GM18861 (cell line): ENCODE results near the gene TAF10.
A peak's percentile ranks its signal among the peaks of the same experiment; 100 is the strongest.

Experiments used
- ATAC-seq: cut with Tn5 transposase; IDR thresholded peaks from one replicate; pipeline ENCODE4 v1.9.1; 2021; ENCODE audit not compliant: unreplicated experiment

Gene TAF10

DNA sequence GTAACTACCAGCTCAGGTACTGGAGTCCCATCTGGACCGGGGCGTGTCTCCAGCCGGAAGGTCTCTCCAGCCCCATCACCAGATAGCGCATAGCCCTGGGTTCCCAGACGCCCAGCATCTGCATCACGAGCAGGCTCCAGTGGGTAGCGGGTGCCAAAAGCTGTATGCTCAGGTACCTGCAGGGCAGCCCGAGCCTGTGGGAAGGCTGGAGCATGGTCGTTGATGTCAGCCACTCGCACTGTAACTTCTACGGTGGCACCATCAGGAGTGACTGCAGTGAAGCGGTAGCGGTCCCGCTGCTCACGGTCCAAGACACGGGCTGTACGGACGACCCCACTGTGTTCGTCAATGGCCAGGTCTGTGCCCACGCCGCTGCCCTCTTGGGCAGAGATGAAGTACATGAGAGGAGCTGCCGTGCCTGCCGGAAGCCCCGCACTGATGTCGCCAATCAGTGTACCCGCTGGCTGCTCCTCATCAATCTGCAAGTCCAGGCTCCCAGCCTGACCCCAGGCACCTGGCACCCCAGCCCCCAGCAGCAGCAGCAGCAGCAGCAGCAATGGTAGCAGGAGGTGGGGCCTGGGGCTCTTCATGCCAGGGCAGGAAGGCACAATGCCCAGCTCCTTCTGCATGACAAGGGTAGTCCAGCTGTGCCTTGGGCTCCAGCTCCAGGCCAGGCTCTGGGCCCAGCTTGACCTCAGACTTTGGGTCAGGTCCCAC lies 29.1 kb upstream of the TAF10 start:
- ATAC-seq, result no peak

DNA sequence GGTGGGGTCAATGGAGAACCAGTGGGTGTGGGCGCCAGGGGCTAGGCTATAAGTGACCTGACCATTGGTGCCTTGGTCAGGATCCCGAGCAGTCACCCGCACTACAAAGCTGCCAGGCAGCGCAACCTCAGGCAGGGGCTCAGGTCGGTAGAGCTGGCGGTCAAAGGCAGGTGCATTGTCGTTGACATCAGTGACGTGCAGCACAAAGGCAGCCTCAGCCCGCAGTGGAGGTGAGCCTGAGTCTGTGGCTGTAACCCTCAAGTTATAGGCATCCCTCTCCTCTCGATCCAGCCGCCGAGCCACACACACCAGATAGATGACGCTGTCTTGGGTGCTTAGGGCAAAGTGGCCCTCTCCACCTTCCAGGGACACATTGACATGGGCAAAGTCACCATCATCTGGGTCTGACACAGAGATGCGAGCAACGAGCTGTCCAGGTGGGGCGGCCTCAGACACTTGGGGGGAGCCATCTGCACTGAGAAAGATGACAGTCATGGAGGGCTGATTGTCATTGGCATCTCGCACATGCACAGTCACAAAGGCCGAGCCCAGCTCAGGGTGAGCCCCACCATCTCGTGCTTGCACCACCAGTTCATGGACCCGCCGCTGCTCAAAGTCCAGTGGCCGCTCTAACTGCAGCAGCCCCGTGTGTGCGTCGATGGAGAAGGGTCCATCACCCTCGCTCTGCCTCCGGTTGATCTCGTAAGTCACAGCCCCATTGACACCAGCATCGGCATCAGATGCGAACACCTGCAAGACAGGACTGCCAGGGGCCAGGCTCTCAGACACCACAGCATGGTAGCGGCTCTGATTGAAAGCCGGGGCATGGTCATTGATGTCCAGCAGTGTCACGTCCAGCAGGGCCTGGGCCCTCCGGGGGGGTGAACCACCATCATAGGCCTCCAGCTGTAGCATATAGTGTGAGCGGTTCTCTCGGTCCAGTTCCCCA lies 28.3 kb upstream of the TAF10 start:
- no peak for ATAC-seq

DNA sequence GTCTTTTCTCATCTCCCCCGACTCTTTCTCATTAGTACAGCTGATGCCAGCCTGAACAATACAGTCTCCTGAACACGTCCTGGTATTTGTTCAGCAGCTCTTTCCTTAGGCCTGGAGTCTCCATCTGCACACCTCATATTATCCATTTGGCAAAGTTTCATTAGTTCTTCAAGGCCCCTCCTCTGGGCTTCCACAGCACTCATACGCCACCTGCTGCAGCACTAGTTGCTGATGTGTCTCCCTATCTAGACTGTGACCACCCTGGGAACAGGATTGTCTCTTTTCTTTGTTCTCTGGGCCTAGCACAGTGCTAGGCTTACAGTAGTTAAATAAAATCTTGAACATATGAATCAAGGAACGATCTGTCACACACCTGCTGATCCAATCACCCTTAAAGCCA lies 26.4 kb upstream of the TAF10 start:
- no peak for ATAC-seq

DNA sequence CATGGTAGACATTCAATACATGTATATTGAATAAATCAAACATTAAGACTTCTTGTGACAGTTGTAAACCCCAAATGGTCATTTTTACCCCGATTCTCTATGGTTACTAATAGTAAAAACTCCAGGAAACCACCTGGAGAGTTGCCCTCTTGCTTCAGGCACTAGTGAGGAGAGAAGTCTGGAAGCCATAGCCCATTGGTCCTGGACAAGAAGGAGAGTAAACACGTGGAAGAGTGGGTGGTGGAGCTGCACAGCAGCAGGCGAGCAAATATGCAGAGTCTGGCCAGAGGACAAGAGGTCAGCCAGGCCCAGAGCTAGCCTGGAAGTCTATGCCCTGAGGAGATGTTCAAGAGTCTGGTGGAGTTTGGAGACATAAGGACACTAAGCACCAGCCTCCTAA lies 25.9 kb upstream of the TAF10 start:
- no peak for ATAC-seq

DNA sequence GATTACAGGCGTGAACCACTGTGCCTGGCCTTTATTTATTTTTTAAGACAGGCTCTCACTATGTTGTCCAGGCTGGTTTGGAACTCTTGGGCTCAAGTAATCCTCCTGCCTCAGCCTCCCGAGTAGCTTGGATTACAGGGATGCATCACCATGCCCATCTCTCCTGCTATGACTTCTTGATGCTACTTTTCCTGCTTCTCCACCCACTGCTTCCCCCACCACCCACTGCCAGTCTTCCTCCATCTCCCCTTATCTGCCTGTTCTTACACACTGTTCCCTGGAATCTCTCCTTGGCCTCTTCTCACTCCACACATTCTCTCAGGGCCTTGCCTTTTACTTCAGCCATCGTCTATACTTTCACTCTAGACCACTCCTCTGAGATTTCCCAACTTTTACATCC lies 24.5 kb upstream of the TAF10 start:
- no peak for ATAC-seq

DNA sequence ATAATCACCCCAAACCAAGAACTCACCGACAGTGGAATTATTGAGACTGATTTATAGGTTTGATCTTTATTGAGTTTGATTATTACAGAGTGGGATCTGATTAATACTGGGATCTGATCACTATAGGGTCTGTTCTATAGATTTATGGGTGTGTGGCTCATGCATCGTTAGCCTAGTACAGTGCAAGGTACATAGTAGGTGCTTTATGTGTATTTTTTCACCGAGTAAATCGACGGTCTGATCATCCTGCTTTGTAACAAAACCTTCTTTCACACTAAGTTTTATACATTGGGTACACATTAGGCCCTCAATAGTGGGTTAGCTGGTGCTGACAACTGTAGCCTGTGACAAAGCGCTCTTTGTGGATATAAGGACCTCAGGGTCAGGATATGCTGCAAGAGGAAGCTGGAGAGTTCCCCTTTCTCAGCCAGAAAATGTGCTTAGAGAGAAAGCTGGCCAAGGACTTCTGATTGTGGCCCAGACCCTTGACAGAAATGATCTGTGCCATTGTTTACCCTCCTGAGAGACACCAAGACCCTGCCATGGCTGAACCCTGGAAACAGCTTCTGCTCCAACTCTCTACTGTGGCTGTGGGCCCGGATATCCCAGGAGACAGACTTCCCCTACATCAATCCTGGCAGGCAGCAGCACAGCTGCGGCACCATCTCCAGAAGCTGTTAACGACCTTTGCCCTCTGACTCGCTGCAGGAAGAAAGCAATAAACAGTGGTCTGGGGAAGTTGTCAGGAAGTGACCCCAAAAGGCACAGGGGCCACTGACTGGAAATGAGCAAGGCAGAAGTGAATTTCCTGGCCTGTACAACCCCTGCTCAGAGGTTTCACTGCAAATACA lies 23.3 kb upstream of the TAF10 start:
- ATAC-seq, result no peak

DNA sequence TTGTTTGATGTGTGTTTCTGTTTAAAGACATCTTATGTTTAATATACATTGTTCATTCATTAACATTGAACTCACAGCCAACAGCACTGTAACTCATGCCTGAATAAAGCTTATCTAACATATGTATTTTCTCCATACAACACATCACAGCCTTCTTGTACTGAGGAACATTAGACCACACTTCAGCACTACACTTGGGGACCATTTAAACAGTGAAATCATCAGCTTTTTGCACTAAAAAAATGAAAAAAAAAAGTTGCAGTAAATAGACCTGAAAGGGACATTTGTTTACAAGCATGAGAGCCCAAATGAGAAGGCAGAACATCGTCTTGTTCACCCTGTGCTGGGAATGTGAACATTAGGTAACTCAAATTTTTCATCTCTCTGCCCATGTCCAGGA lies 22.5 kb upstream of the TAF10 start:
- no peak for ATAC-seq

DNA sequence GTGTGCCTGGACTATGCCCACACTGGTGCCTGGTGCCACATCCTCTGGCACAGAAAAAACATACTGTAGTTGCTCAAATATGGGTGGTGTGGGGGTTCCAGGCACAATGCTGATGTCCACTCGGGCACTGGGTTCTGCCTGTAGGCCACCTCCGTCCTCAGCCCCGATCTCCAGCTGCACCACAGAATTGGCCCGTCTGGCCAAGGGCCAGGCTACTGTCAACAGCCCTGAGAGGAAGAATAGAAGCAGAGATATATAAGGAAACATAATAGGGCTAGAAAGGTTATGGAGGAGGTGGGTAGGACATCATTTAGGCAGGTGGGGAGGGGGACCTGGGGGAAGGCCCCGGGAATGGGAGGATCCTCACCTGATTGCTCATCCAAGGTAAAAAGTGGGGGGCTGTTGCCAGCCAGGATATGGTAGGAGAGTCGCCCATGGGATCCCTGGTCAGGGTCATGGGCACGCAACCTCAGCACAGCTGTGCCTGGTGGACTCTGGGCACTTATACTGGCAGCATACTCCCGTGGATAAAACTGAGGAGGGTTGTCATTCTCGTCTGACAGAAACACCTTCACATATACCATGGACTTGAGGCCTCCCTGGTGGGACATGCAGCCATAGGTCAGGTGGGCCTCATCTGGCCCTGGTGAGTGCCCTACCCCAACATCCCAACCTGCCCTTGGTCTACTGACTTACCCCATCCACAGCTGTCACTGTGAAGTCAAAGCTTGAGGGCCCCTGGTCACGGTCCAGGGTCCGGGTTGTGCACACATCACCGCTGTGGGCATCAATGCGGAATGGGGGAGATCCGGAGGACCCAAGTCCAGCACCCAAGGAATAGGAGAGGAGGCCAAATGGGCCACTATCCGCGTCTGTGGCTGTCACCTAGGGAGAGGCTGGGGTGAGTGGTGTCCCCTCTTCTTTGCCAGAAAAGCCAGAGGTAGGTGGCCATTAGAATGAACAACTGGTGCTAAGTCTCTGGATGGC lies 21.7 kb upstream of the TAF10 start:
- ATAC-seq, result no peak

DNA sequence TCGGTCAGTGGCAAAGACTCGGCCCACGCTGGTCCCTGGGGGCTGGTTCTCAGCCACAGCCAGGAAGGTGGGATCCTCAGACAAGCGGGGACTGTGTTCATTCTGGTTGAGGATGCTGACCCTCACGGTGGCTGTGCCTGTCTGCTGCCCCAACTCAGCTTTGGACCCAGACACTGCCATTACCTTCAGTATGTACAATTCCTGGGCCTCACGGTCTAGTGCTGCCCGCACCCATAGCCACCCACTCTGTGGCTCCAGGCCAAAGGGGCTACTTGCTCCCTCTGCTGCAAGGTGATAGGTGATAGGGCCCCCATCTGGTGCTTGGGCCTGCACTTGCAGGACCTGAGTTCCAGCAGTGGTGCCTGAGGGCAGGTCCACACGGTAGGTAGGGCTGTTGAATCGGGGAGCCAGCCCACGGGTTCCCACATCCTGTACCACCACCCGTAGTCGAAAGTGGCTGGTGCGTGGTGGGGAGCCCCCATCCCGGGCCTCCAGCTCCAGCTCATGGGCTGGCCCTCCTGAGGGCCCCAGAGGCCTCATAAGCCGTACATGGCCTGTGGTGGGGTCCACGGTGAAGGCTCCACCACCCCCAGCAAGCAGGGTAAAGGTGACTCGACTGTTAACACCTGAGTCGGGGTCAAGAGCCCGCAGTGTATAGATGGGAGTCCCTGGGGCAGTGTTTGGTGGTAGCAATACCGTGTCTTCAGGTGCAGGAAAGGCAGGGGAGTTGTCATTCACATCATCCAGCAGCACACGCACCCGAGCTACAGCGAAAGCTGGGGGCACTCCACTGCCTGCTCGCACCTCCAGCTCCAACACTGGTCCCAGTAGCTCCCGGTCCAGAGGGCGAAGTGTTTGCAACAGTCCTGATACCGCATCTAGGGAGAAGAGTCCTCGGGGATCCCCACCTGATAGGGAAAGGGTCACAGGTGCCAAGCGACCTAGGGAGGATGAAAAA lies 20.4 kb upstream of the TAF10 start:
- no peak for ATAC-seq

DNA sequence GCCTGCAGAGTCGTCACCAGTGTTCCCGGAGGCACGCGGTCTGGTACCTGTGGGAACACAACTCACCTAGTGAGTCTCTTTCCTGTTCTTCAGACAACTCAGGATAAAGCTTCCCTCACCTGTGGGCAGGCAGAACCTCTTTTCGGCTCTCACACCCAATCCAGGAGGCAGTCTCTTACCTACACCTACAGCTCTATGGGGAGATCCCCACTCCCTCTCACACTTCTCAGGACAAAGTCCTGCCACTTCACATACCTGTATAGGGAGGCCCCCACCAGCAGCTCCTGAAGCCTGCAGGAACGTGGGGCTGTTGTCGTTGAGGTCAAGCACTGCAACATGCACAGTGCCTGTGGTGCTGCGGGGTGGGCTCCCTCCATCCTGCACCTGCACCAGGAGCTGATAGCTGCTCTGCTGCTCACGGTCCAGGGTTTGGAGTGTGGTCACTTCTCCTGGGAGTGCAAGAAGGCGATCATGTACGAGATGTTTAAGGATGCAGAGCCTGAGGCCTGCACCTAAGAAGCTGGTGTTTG lies 19.4 kb upstream of the TAF10 start:
- no peak for ATAC-seq

DNA sequence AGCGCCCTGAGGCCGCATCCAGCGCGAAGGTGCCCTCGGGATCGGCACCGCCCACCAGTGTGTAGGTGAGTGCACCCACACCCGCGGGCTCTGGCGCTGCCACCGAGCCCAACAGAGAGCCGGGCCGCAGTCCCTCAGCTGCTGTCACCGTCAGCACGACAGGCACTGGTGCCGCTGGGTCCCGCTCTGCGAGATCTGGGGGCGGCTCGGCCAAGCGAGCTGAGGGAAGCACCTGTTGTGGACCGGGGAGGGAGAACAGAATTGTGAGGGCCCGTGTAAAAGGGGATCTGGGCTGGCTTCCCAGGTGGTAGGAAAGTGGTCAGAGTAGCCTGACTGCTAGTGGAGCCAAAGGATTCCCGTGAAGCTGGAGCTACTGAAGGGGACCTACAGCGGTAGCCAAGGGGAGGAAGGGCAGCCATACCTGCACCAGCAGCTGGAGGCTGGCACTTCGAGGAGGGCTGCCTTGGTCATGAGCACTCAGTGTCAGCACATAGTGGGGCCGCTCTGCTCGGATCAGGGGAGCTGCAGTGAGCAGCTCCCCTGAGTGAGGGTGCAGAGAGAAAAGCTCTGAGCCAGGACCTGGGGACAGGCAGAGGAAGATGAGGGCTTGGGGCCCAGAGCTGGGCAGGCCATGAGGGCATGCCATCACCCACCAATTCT lies 18.7 kb upstream of the TAF10 start:
- no peak for ATAC-seq

DNA sequence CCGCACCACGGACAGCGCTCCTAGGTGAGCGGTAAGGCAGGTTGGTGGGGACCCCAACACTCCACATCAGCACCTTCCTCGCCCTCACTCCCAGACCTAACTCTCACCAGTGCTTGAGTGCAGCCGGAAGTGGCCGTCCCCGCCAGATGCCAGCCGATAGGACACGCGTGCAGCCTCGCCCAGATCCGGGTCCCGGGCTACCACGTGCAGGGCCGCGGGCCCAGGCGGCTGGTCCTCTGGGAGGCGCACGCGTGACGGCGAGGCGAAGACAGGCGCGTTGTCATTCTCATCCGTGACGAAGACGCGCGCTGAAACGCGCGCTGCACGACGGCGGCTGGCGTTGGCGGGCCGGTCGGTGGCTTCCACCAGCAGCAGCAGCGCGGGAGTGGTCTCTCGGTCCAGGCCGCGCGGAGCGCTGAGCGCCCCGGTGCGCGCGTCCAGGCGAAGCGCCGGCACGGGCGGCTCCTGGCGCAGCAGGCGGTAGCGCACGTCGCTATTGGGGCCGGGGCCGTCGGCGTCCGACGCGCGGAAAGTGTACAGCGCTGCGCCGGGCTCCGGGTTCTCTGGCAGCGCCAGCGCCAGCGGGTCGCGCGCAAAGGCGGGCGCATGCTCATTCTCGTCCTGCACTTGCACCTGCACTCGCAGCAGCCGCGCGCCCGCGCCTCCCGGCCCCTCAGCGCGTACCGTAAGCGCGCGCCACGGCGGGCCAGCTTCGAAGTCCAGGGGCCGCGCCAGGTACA lies 18.0 kb upstream of the TAF10 start:
- no peak for ATAC-seq

DNA sequence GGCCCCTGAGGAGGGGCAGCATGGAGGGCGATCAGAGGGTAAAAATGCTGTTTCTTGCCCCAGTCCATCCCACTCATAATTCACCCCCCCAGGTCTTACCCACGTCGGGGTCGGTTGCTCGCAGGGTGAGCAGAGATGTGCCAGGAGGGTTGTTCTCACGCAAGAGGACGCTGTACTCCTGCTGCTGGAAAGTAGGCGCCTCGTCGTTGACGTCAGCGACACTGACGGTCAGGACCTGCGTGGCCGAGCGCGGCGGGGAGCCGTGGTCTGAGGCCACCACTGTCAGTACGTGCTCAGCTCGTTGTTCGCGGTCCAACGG lies 17.5 kb upstream of the TAF10 start:
- ATAC-seq, result no peak

DNA sequence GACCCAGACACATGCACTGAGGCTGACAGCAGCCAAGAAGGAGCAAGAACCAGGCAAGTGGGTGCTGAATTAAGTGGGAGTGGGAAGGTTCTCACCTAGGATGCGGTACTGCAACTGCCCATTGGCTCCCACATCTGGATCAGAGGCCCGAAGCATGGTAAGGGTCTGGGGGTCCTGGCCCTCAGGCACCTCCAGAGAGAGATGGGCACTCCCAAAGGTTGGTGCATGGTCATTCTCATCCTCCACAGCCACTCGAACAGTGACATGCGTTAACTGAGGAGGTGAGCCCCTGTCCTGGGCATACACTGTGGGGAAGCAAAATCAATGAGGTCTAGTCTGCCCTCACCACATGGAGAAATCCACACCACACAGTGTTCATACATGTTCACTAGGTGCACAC lies 16.5 kb upstream of the TAF10 start:
- no peak for ATAC-seq

DNA sequence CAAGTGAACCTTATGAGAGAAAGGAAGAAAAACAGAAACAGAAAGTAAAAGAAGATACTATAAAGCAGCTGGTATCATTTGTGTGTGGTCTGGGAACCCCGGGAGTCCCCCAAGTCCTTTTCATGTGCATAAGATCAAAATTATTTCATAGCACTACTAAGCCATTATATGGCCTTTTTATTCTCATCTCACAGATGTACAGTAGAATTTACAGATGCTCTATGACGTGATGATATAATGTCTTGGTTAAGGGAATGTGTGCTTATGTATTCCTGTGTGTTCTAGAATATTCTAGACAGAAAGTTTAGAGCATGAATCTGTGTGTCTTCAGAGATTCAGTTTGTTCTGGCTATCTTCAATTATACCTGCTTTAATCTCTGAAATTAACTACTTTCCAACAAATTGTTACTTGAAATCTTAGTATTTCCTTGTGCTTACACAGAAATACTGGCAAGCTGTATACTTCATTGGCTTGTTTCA lies 15.8 kb upstream of the TAF10 start:
- peak; percentile 79 for ATAC-seq

DNA sequence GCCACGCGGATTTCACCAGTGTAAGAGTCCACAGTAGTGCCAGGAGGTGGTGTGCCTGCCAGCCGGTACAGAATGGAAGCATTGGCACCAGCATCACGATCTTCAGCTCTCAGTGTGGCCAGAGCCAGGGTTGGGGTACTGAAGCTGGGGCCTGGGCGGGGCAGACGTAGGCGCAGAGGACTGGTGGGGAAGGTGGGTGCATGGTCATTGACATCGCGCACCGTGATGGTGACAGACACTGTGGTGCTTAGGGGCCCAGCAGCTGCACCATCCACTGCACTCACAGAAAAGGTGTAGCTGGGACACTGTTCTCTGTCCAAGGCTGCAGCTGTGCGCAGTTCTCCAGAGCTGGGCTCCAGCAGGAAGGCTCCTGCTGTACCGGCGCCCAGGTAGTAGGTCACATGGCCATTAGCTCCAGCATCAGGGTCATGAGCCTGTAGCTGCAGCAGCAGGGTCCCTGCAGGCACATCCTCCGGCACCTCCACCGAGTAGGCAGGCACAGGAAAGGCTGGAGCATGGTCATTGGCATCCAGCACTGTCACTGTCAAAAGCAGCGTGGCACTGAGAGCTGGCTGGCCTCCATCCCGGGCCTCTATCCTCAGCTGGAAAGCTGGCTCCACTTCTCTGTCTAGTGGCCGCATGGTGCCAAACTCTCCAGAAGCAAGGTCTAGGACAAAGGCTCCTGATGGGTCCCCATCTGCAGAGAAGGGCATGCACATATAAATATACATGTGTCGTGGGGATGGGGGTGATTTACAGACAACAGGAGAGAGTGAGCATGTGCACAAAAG lies 15.2 kb upstream of the TAF10 start:
- no peak for ATAC-seq
